D341Med (cell line): ENCODE data around the gene GADD45A.
"Not testable (repeated sequence)": the region's sequence is repeated elsewhere in the genome, so short reads cannot be mapped to it uniquely, and the experiment has no call there.

Source experiments
- DNase-seq: peaks from one replicate; pipeline ENCODE4 v3.0.0; 2012; ENCODE audit warnings: low spot score

The GADD45A gene

GRCh38 chr1:67721650-67722291 is 36.8 kb downstream of the GADD45A start:
- DNase-seq = no peak

GRCh38 chr1:67722292-67722944 is 37.4 kb downstream of the GADD45A start:
- DNase-seq = no peak

- no peak for DNase-seq
Measured at GRCh38 chr1:67723126-67723525, 38.1 kb downstream of the GADD45A start.

- no peak for DNase-seq
Measured at GRCh38 chr1:67723620-67724019, 38.6 kb downstream of the GADD45A start.

GRCh38 chr1:67724928-67725560 is 40.0 kb downstream of the GADD45A start:
- no peak for DNase-seq

GRCh38 chr1:67726224-67726623 is 41.2 kb downstream of the GADD45A start:
- no peak for DNase-seq

- no peak for DNase-seq
Measured at GRCh38 chr1:67729872-67730271, 44.9 kb downstream of the GADD45A start.

- DNase-seq = not testable (repeated sequence)
Measured at GRCh38 chr1:67730312-67730711, 45.3 kb downstream of the GADD45A start.

- no peak for DNase-seq
Measured at GRCh38 chr1:67731322-67731721, 46.3 kb downstream of the GADD45A start.

- DNase-seq = no peak
Measured at GRCh38 chr1:67732750-67733151, 47.8 kb downstream of the GADD45A start.

- DNase-seq = no peak
Measured at GRCh38 chr1:67733681-67734322, 48.8 kb downstream of the GADD45A start.

GRCh38 chr1:67734323-67734690 is 49.3 kb downstream of the GADD45A start:
- DNase-seq = no peak

- DNase-seq = no peak
Measured at GRCh38 chr1:67735206-67735605, 50.2 kb downstream of the GADD45A start.

GRCh38 chr1:67735806-67736627 is 51.0 kb downstream of the GADD45A start:
- no peak for DNase-seq

- no peak for DNase-seq
Measured at GRCh38 chr1:67736750-67737149, 51.7 kb downstream of the GADD45A start.

- DNase-seq = no peak
Measured at GRCh38 chr1:67737875-67738274, 52.9 kb downstream of the GADD45A start.
